ENCODE data around the gene GOLGA6L10.
"Not testable (repeated sequence)": the region's sequence is repeated elsewhere in the genome, so short reads cannot be mapped to it uniquely, and the experiment has no call there.

GRCh38 chr15:82379552-82379951 lies 30.3 kb upstream of the GOLGA6L10 start:
- TF ChIP-seq, protein P1, sequence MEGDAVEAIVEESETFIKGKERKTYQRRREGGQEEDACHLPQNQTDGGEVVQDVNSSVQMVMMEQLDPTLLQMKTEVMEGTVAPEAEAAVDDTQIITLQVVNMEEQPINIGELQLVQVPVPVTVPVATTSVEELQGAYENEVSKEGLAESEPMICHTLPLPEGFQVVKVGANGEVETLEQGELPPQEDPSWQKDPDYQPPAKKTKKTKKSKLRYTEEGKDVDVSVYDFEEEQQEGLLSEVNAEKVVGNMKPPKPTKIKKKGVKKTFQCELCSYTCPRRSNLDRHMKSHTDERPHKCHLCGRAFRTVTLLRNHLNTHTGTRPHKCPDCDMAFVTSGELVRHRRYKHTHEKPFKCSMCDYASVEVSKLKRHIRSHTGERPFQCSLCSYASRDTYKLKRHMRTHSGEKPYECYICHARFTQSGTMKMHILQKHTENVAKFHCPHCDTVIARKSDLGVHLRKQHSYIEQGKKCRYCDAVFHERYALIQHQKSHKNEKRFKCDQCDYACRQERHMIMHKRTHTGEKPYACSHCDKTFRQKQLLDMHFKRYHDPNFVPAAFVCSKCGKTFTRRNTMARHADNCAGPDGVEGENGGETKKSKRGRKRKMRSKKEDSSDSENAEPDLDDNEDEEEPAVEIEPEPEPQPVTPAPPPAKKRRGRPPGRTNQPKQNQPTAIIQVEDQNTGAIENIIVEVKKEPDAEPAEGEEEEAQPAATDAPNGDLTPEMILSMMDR (conservative IDR thresholded peaks at IDR 0.05; ENCODE audit: low read depth in 2 of 2), result peak; percentile 34 to 50
- TF ChIP-seq, protein P2, sequence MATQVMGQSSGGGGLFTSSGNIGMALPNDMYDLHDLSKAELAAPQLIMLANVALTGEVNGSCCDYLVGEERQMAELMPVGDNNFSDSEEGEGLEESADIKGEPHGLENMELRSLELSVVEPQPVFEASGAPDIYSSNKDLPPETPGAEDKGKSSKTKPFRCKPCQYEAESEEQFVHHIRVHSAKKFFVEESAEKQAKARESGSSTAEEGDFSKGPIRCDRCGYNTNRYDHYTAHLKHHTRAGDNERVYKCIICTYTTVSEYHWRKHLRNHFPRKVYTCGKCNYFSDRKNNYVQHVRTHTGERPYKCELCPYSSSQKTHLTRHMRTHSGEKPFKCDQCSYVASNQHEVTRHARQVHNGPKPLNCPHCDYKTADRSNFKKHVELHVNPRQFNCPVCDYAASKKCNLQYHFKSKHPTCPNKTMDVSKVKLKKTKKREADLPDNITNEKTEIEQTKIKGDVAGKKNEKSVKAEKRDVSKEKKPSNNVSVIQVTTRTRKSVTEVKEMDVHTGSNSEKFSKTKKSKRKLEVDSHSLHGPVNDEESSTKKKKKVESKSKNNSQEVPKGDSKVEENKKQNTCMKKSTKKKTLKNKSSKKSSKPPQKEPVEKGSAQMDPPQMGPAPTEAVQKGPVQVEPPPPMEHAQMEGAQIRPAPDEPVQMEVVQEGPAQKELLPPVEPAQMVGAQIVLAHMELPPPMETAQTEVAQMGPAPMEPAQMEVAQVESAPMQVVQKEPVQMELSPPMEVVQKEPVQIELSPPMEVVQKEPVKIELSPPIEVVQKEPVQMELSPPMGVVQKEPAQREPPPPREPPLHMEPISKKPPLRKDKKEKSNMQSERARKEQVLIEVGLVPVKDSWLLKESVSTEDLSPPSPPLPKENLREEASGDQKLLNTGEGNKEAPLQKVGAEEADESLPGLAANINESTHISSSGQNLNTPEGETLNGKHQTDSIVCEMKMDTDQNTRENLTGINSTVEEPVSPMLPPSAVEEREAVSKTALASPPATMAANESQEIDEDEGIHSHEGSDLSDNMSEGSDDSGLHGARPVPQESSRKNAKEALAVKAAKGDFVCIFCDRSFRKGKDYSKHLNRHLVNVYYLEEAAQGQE (IDR thresholded peaks at IDR 0.05; ENCODE audit: unreplicated experiment), result not testable (repeated sequence)
- not testable (repeated sequence) for TF ChIP-seq EZH2 (IDR thresholded peaks at IDR 0.05; ENCODE audit: low read depth, unreplicated experiment); POLR2AphosphoS5 (IDR thresholded peaks at IDR 0.05; ENCODE audit: low read depth); ETS1 (IDR thresholded peaks at IDR 0.05); JUNB (IDR thresholded peaks at IDR 0.05; ENCODE audit: unreplicated experiment); CREB1 (CRISPR knock-in tag; IDR thresholded peaks at IDR 0.05; ENCODE audit: low read depth); EZH2phosphoT487 (IDR thresholded peaks at IDR 0.05; ENCODE audit: unreplicated experiment); NANOG (IDR thresholded peaks at IDR 0.05; ENCODE audit: borderline replicate concordance)
- TF ChIP-seq, protein P3, sequence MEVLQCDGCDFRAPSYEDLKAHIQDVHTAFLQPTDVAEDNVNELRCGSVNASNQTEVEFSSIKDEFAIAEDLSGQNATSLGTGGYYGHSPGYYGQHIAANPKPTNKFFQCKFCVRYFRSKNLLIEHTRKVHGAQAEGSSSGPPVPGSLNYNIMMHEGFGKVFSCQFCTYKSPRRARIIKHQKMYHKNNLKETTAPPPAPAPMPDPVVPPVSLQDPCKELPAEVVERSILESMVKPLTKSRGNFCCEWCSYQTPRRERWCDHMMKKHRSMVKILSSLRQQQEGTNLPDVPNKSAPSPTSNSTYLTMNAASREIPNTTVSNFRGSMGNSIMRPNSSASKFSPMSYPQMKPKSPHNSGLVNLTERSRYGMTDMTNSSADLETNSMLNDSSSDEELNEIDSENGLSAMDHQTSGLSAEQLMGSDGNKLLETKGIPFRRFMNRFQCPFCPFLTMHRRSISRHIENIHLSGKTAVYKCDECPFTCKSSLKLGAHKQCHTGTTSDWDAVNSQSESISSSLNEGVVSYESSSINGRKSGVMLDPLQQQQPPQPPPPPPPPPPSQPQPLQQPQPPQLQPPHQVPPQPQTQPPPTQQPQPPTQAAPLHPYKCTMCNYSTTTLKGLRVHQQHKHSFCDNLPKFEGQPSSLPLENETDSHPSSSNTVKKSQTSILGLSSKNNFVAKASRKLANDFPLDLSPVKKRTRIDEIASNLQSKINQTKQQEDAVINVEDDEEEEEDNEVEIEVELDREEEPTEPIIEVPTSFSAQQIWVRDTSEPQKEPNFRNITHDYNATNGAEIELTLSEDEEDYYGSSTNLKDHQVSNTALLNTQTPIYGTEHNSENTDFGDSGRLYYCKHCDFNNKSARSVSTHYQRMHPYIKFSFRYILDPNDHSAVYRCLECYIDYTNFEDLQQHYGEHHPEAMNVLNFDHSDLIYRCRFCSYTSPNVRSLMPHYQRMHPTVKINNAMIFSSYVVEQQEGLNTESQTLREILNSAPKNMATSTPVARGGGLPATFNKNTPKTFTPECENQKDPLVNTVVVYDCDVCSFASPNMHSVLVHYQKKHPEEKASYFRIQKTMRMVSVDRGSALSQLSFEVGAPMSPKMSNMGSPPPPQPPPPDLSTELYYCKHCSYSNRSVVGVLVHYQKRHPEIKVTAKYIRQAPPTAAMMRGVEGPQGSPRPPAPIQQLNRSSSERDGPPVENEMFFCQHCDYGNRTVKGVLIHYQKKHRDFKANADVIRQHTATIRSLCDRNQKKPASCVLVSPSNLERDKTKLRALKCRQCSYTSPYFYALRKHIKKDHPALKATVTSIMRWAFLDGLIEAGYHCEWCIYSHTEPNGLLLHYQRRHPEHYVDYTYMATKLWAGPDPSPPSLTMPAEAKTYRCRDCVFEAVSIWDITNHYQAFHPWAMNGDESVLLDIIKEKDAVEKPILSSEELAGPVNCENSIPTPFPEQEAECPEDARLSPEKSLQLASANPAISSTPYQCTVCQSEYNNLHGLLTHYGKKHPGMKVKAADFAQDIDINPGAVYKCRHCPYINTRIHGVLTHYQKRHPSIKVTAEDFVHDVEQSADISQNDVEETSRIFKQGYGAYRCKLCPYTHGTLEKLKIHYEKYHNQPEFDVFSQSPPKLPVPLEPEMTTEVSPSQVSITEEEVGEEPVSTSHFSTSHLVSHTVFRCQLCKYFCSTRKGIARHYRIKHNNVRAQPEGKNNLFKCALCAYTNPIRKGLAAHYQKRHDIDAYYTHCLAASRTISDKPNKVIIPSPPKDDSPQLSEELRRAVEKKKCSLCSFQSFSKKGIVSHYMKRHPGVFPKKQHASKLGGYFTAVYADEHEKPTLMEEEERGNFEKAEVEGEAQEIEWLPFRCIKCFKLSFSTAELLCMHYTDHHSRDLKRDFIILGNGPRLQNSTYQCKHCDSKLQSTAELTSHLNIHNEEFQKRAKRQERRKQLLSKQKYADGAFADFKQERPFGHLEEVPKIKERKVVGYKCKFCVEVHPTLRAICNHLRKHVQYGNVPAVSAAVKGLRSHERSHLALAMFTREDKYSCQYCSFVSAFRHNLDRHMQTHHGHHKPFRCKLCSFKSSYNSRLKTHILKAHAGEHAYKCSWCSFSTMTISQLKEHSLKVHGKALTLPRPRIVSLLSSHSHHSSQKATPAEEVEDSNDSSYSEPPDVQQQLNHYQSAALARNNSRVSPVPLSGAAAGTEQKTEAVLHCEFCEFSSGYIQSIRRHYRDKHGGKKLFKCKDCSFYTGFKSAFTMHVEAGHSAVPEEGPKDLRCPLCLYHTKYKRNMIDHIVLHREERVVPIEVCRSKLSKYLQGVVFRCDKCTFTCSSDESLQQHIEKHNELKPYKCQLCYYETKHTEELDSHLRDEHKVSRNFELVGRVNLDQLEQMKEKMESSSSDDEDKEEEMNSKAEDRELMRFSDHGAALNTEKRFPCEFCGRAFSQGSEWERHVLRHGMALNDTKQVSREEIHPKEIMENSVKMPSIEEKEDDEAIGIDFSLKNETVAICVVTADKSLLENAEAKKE (CRISPR knock-in tag; IDR thresholded peaks at IDR 0.05), result not testable (repeated sequence)

Data from GM23338 (cell line).